ENCODE results near the gene NFKB1.

NFKB1 gene

DNA sequence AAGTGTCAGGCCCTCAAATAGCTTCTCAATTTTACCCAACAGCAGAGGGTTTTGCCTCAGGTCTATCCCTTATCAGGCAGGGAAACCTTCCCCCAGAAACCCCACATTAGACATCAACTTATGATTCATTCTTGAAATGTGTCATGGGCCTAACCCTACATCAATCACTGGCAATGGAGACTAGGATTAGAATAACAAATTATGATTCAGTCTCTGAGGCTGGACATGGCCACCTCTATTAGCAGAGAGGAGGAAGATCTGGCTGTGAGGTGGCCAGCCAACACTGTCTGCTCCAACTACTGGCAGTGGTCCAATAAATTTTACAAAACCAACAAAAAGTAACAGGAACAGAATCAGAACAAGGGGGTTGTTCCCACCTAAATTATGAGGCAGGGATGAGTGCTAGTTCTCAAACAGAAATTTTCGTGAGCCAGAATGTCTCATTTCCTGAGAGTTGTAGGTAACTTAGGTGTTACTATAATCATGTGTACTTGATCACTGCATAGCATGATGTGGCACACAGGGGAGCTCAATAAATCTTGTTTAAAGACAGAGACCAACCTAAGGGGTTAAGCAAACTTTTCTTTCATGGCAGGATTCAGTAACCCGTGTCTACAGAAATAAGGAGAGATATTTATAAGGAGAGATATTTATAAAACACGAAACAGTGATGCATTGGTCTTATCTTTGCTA lies 126.8 kb downstream of the NFKB1 start:
- no peak for DNase-seq (ENCODE audit: low spot score)

DNA sequence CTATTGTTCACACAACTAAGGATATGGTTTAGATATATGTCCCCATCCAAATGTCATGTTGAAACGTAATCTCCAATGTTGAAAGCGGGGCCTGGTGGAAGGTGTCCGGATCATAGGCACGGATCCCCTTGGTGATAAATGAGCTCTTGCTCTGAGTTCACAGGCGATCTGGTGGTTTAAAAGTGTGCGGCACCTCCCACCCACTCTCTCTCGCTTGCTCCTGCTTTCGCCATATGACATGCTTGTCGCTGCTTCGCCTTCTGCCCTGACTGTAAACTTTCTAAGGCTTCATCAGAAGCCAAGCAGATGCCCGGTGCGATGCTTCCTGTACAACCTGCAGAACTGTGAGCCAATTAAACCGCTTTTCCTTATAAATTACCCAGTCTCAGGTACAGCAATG lies 128.5 kb downstream of the NFKB1 start:
- no peak for DNase-seq (ENCODE audit: low spot score)

DNA sequence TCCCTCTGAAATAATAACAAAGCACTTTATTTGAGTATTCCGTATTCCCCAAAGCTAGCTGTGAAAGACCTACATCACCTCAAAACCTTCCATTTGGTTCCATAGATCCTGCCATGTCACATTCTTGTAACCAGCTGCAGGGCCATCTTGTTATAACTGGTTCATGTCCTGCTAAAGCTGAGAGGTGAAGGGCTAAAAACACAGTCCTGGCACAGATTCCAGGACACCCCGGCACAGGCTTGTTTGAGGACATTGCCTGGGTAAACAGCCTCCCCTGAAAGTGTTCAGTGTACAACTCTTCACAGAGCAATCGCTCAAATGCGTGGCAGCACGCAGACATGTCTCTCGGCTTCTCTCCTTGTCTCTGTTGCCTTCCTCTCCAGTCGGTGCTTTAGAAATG lies 130.5 kb downstream of the NFKB1 start:
- DNase-seq (ENCODE audit: low spot score) = no peak

DNA sequence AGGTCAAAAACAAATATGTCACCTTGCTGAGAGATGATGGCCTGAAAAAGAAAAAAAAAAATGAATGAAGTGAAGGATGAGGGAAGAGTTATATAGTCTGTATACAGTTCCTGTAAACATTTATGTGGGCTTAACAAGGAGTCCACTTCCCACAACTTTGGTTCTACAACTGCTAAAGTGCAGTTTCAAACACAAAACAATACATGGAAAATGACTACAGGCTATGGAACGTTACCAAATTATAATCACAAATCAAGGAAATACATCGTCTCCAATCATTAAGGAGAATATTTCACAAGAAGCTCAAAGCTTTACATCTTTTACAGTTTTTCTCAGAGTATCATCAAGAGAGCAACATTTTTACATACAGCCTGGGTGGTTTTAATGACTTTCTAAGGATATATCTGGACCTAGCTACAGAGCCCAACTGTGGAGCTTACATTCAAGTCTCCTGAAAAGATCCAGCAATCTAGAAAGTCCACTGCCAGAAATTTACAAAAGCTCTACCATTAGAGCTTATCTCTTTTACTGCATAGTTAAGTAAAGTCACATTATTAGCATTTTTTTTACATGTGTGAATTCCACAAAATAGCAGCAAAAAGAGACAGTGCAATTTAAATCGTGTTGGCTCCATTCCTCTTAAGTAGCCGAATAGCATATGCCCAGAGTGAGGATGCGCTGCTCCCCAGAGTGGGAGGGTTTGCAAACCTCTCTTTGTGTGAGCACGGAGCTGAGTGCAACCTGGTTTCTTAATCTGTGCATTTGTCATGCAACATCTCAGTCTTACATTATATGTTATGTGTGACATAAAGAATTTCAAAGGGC lies 131.3 kb downstream of the NFKB1 start:
- DNase-seq (ENCODE audit: low spot score) = no peak

DNA sequence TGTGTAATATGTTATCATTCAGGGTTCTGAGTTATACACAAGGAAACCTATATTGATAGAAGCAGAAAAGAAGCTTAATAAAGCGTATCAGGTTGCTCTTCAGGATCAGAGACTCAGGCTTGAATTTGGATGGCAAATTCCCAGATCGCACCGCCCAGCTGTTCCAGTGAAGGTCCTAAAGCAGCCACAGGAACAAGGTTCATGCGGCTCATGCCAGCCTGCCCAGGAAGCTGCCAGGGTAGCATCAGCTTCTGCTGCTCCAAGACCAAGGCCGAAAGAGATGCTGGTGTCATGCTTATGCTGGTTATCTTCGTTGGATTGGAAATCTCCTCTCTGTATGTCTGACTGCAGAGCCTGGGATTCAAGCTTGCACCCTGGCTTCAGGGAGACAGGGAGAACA lies 131.9 kb downstream of the NFKB1 start:
- DNase-seq (ENCODE audit: low spot score) = no peak

DNA sequence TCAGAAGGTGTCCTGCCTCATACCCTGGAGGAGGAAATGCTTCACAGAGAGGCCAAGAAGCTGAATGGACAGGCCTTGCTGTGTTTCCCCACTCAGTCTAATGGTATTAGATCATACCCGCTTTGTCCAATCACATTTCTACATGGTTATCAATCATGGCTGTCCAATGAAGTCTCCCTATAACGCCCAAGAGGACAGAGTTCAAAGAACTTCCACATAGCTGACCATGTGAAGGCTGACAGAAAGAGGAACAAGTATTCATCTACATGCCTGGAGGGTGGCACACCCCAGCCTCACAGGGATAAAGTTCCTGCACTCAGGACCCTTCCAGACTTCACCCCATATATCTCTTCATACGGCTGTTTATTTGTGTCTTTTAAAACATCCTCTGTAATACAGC lies 136.2 kb downstream of the NFKB1 start:
- DNase-seq (ENCODE audit: low spot score) = no peak

DNA sequence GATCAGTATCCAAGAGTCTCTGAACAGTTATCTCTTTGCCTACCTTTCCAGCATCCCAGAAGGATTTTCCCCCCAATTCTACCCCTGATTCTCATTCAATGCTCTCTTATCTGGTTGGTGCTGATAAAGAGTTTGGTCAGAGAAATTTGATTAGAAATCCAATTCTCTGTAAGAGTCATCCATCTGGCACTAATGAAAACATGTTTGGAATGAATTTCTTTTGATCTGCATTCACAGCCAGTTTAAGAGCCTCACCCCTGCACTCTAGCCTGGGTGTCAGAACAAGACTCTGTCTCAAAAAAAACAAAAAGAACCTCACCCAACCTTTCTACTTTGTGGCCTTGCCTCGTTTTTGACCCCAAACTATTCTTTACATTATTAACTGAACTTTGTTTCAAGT lies 137.5 kb downstream of the NFKB1 start:
- DNase-seq (ENCODE audit: low spot score) = no peak

DNA sequence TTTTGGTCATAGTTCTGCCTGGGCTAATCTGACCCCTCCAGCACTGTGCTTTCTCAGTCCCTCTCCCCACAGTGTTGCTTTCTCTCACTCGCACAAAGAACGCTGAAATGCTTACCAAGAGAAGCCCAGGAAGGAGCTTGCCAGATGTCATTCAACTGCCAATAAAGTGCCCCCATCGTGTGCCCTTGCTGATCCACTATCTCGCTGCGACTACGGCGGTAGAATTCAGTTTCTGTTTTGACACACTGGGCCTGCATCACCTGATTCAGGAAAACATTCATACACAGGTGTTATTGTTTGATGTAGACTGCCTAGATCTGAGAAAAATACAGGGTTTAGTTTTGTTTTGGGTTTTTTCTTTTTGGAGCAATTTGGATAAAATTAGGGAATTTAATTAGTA lies 138.4 kb downstream of the NFKB1 start:
- DNase-seq (ENCODE audit: low spot score) = no peak

DNA sequence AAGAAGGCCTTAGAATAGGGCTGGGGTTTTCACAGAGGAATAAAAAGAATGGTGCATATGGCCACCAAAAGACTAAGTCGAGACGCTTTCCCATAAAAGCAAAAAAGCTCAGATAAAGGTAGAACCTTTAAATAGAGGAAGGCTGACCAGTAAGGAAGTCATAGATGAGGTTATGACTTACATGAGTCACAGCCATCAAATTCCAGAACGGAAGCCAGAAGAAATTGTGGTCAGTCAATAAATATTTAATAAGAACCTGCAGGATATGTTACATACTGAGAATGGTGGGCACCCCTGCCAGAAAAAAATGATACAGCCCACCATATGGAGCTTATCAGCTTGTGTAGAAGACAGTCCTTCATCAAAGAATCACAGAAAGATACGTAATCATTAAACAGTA lies 139.5 kb downstream of the NFKB1 start:
- no peak for DNase-seq (ENCODE audit: low spot score)

DNA sequence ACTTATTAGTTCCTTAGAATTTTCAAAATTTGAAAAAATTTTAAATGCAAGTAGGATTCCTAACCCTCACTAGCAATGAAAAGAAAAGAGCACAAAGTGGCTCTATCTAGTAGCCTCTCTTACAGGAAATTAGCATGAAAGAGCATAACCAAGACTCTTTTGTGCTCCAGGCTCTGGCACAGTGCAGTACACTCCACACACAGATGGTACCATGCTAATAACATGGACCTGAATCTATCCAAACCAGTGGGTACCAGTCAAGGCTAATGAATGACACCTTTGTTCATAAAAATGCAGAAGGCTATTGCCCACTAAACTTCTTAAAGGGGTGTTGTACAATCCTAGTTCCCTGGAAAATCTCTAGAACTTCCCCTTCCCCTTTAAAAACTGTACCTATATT lies 140.6 kb downstream of the NFKB1 start:
- no peak for DNase-seq (ENCODE audit: low spot score)

DNA sequence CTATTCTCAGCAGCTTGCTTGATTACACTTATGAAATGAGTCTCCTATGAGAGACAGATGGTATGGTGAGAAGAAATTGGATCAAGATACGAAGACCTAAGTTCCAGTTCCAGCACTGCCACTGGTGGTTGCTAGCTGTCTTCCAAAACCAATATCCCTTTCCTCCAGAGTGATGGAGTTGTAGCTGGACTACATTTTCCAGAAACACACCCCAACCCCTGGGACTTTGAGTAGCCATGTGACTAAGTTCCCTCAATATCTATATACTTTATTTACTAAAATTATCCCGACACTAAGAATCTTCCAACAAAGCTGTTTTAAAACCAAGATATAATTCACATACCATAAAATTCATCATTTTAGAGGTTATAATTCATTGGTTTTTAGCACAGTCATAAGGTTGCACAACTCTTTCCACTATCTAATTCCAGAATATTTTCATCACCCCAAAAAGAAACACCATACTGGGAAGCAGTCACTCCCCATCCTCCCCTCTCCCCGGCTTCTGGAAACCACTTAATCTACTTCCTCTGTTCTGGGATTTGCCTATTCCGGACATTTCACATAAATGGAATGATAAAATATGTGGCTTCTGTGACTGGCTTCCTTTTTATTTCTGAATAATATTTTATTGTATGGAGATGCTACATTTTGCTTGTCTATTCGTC lies 141.6 kb downstream of the NFKB1 start:
- no peak for DNase-seq (ENCODE audit: low spot score)

DNA sequence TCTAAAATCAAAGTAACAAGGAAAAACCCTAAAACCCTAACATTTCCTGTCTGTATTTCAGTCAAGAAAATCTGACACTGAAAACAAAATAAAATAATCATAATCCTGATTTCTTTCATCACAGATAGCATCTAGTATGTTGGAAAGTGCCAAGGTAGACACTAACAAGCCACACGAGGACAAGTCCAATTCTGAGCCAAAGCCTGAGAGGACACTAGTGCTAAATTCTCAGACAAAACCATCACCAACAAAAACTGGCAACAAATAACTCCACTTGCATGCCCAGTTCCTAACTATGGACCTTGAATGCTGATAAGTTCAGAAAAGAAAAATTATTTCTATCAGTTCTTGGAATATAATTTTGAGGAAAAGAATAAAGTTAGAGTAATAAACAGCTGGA lies 146.0 kb downstream of the NFKB1 start:
- DNase-seq (ENCODE audit: low spot score) = no peak

DNA sequence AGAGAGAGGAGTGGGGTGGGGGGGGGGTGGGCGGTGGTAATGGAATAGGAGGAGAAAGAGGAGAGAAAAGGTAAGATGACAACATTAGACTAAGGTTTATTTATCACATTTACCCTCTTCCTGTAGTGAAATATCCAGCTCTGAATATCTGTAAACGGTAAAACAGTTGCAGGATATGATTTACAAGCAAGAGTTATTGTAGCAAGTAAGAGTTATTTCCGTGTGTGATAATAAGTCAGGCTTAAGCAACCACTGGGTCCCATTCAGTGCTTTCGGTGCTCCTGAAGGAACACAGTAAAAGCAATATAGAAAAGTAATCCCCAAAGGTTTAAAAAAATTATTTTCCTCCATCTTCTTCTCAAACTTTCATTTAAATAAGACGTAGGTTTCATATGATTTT lies 156.0 kb downstream of the NFKB1 start:
- no peak for DNase-seq (ENCODE audit: low spot score)

DNA sequence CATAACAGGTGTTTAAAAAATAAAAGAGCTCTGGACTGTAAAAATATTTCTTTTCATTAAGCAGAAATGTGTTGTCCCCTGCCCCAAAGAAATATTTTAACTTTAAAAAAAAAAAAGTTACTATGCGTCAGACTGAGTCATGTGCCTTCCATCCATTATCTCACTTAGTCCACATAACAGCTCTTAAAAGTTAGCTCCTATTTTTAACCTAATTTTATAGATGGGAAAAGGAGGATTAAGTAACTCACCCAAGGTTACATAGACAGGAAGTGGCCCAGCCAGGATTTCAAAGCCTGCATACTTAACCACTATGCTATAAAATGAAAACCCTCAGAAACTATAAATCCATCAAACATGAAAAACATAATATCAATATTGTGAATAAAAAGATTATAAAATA lies 161.9 kb downstream of the NFKB1 start:
- DNase-seq (ENCODE audit: low spot score) = no peak

DNA sequence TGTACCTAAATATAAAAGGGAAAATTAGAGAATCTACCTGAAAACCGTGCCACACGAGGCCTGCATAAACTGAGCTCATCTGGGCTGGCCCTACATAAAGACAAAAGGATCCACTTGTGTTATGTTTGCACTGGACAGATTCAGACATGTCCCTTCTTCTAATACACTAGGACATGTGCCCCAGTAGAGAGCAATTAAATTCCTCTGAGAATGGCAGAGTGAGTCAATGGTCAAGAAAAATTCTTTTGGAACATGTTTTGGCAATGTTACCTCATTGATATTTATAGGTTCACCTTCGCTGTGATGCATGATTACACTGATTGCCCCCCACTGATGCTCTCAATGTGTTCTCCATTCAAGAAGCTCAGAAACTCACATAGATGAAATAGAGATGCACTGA lies 164.4 kb downstream of the NFKB1 start:
- DNase-seq (ENCODE audit: low spot score) = no peak
